ENCODE measurements around the gene COPS8. TPM values are rescaled to one million over a fixed set of nuclear protein-coding genes. Genes with fewer than 3 reads are reported as not detected.

The COPS8 gene
- total and polyA plus RNA-seq, 2 experiments from 2014 or later: 120 to 130 TPM

- Histone ChIP-seq H3K4me3 (no peak overlapping the region), H3K36me3 (ENCODE audit: insufficient read depth) (no peaks in the 10 kb centered on the region), H4K20me1 (replicated peaks; ENCODE audit: insufficient read depth) (no peaks in the 10 kb centered on the region), H3K4me2 (no peak overlapping the region), H3K27ac (ENCODE audit: low read depth) (no peak overlapping the region), H3K9me2 (ENCODE audit: insufficient read depth) (no peaks in the 10 kb centered on the region), H3K27me3 (ENCODE audit: insufficient read depth) (no peaks in the 10 kb centered on the region), H3K4me1 (ENCODE audit: insufficient read depth) (no peaks in the 10 kb centered on the region), H2AFZ (no peak overlapping the region), H3F3A (replicated peaks; ENCODE audit: low read depth) (no peaks in the 10 kb centered on the region), H3K79me2 (replicated peaks; ENCODE audit: insufficient read depth) (no peaks in the 10 kb centered on the region)
- no peak for DNase-seq (ENCODE audit: low spot score)
- no peak overlapping the region for H3K27ac Mint-ChIP-seq
- H3K4me1 Mint-ChIP-seq: peaks cover 7% of the 10 kb centered on the region; the same call in 2 of the 3 replicates
- no peak for ATAC-seq
- H3K9me3 Mint-ChIP-seq: no peaks in the 10 kb centered on the region
- H3K4me3 Mint-ChIP-seq: no peak overlapping the region
- TF ChIP-seq POLR2AphosphoS5 (IDR thresholded peaks at IDR 0.05; ENCODE audit: low read depth) (no peak), CREB1 (CRISPR knock-in tag; IDR thresholded peaks at IDR 0.05; ENCODE audit: low read depth) (no peak), NANOG (IDR thresholded peaks at IDR 0.05; ENCODE audit: borderline replicate concordance) (no peak), EZH2 (IDR thresholded peaks at IDR 0.05; ENCODE audit: low read depth, unreplicated experiment) (no peak), ZNF462 (CRISPR knock-in tag; IDR thresholded peaks at IDR 0.05) (no peak), REST (IDR thresholded peaks at IDR 0.05; ENCODE audit: unreplicated experiment) (no peak), ZNF114 (CRISPR knock-in tag; IDR thresholded peaks at IDR 0.05) (no peak), ZNF331 (CRISPR knock-in tag; IDR thresholded peaks at IDR 0.05; ENCODE audit: low read depth) (no peak), JUNB (IDR thresholded peaks at IDR 0.05; ENCODE audit: unreplicated experiment) (no peak), ETS1 (IDR thresholded peaks at IDR 0.05) (no peak)
- H3K36me3 Mint-ChIP-seq (ENCODE audit: low read depth): no peaks in the 10 kb centered on the region
- peaks cover 2% of the 10 kb centered on the region for H3K27me3 Mint-ChIP-seq (ENCODE audit: insufficient read depth, low read depth, poor library complexity)
Measured at GRCh38 chr2:237065071-237065377, 20.7 kb upstream of the COPS8 start.

All from GM23338 (cell line).